ENCODE measurements around the gene SMPD4.
A peak's percentile ranks its signal among the peaks of the same experiment; 100 is the strongest.
"Not testable (repeated sequence)": the region's sequence is repeated elsewhere in the genome, so short reads cannot be mapped to it uniquely, and the experiment has no call there.

Gene SMPD4

GRCh38 chr2:130187268-130187667 is 5.9 kb upstream of the SMPD4 start:
- DNase-seq: no peak

- DNase-seq: no peak
These were observed 5.0 kb upstream of the SMPD4 start for GRCh38 chr2:130186391-130186790.

- DNase-seq: no peak
These were observed 4.5 kb upstream of the SMPD4 start for GRCh38 chr2:130185896-130186295.

- DNase-seq: no peak
These were observed 4.0 kb upstream of the SMPD4 start for GRCh38 chr2:130185436-130185835.

- DNase-seq: peak; percentile 47
These were observed 2.3 kb upstream of the SMPD4 start for GRCh38 chr2:130183512-130184373.

- not testable (repeated sequence) for DNase-seq
These were observed 1.6 kb upstream of the SMPD4 start for GRCh38 chr2:130182826-130183511.

- peak; percentile 92 for DNase-seq
These were observed 679 bp upstream of the SMPD4 start, which contains the start of gene MZT2B for GRCh38 chr2:130181880-130182682. Gene MZT2B, plus strand, starts transcription at chr2:130182262. Its CDS starts 21 bp downstream, at chr2:130182283.

GRCh38 chr2:130180404-130181324 is 738 bp downstream of the SMPD4 start:
- DNase-seq: not testable (repeated sequence)

GRCh38 chr2:130174866-130175265 is 6.5 kb downstream of the SMPD4 start:
- DNase-seq: not testable (repeated sequence)

- no peak for DNase-seq
These were observed 11.5 kb downstream of the SMPD4 start for GRCh38 chr2:130169896-130170295.

- DNase-seq: not testable (repeated sequence)
These were observed 12.2 kb downstream of the SMPD4 start for GRCh38 chr2:130169163-130169562.

- DNase-seq: not testable (repeated sequence)
These were observed 14.8 kb downstream of the SMPD4 start for GRCh38 chr2:130166611-130167010.

GRCh38 chr2:130165293-130166016 is 15.9 kb downstream of the SMPD4 start:
- no peak for DNase-seq

GRCh38 chr2:130162968-130163367 is 18.4 kb downstream of the SMPD4 start:
- DNase-seq: no peak

- not testable (repeated sequence) for DNase-seq
These were observed 18.9 kb downstream of the SMPD4 start for GRCh38 chr2:130162486-130162885.

- DNase-seq: not testable (repeated sequence)
These were observed 20.3 kb downstream of the SMPD4 start for GRCh38 chr2:130160838-130161705.

- DNase-seq: no peak
These were observed 21.3 kb downstream of the SMPD4 start for GRCh38 chr2:130160131-130160530.

GRCh38 chr2:130159376-130159775 is 22.0 kb downstream of the SMPD4 start:
- not testable (repeated sequence) for DNase-seq

GRCh38 chr2:130158631-130159030 is 22.8 kb downstream of the SMPD4 start:
- DNase-seq: no peak
